Measurements from ENCODE around the gene CRACR2B.

- TF ChIP-seq CTCF (IDR thresholded peaks at IDR 0.05) (no peak), POLR2A (IDR thresholded peaks at IDR 0.05) (no peak), EP300 (IDR thresholded peaks at IDR 0.05; ENCODE audit: low read depth) (no peak), POLR2AphosphoS5 (IDR thresholded peaks at IDR 0.05) (no peak)
These were observed 27.0 kb downstream of the CRACR2B start for GRCh38 chr11:854601-855329.

Measured in transverse colon (tissue), 4 donors.